GM12891 (cell line): ENCODE measurements around the gene TEC.

Experiments
- PAX5 ChIP-seq: IDR thresholded peaks from 2 replicates; pipeline ENCODE4 v1.6.1; 2011; ENCODE audit warnings: low read length, moderate library complexity, mild to moderate bottlenecking; ENCODE audit not compliant: insufficient read depth, severe bottlenecking
- POLR2A ChIP-seq: IDR thresholded peaks from 2 replicates; pipeline ENCODE4 v1.6.1; 2011; ENCODE audit warnings: low read depth, low read length, control low read depth
- POLR2AphosphoS5 ChIP-seq: IDR thresholded peaks from 2 replicates; pipeline ENCODE4 v1.6.1; 2011; ENCODE audit warnings: low read depth, low read length, control low read depth
- SPI1 ChIP-seq: IDR thresholded peaks from 2 replicates; pipeline ENCODE4 v1.6.1; 2011; ENCODE audit warnings: low read depth, low read length, control low read depth
- TAF1 ChIP-seq: IDR thresholded peaks from 2 replicates; pipeline ENCODE4 v1.6.1; 2011; ENCODE audit warnings: low read depth, low read length, control low read depth

DNA sequence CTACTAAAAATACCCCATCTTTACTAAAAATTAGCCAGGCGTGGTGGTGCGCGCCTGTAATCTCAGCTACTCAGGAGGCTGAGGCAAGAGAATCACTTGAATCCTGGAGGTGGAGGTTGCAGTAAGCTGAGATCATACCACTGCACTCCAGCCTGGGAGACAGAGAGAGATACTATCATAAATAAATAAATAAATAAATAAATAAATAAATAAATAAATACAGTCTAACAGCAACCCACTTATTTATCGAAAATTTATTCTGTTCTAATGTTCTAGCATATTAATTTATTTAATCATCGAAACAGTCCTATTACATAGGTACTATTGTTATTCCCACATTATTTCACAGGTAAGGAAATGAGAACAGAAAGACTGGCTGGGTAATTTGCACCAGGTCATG, 117.4 kb downstream of the TEC start:
- TF ChIP-seq POLR2A (no peak), TAF1 (no peak), POLR2AphosphoS5 (no peak), PAX5 (no peak), SPI1 (no peak)
